ENCODE results near the gene NRCAM.
"Not testable (repeated sequence)": the region's sequence is repeated elsewhere in the genome, so short reads cannot be mapped to it uniquely, and the experiment has no call there.

NRCAM gene

DNA sequence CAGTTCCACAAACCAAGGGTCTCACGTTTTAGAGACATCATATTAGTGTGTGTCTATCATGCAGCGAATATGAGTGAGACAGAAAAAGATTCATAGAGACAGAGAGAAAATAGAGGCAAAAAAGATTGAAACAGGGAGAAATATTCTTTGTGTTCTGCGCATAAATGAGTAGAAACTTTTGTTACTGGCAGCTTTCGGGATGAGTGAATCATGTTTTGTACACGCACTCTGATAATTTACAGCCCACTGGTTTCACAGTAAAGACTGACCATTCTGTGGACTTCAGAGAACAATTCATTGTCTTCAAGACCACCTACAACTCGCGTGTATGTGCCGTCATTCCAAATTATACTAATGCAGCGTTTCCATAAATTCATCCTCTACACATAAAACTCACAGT lies 60.2 kb downstream of the NRCAM start:
- H3K27me3 ChIP-seq (ENCODE audit: low read depth, low read length), result no peaks in the 10 kb centered on the region
- H3K36me3 ChIP-seq (replicated peaks; ENCODE audit: low read depth, low read length), result peaks cover 45% of the 10 kb centered on the region
- H3K4me3 ChIP-seq (ENCODE audit: low read length), result no peak overlapping the region
- H3K9me3 ChIP-seq (ENCODE audit: insufficient read depth, low read length), result no peaks in the 10 kb centered on the region
- H3K79me2 ChIP-seq (ENCODE audit: low read length), result peaks cover 50% of the 10 kb centered on the region
- H2AFZ ChIP-seq (ENCODE audit: low read depth, low read length), result no peak overlapping the region
- H3K4me2 ChIP-seq (ENCODE audit: low read length), result no peak overlapping the region
- H4K20me1 ChIP-seq (ENCODE audit: insufficient read depth, low read length), result 0 out of 2 replicates have a peak, but pooled peaks cover 10% of the 10 kb centered on the region
- no peak overlapping the region for H3K27ac ChIP-seq (ENCODE audit: low read length)
- TF ChIP-seq, protein P1, sequence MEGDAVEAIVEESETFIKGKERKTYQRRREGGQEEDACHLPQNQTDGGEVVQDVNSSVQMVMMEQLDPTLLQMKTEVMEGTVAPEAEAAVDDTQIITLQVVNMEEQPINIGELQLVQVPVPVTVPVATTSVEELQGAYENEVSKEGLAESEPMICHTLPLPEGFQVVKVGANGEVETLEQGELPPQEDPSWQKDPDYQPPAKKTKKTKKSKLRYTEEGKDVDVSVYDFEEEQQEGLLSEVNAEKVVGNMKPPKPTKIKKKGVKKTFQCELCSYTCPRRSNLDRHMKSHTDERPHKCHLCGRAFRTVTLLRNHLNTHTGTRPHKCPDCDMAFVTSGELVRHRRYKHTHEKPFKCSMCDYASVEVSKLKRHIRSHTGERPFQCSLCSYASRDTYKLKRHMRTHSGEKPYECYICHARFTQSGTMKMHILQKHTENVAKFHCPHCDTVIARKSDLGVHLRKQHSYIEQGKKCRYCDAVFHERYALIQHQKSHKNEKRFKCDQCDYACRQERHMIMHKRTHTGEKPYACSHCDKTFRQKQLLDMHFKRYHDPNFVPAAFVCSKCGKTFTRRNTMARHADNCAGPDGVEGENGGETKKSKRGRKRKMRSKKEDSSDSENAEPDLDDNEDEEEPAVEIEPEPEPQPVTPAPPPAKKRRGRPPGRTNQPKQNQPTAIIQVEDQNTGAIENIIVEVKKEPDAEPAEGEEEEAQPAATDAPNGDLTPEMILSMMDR (IDR thresholded peaks at IDR 0.05; ENCODE audit: low read depth, low read length), result no peak
- TF ChIP-seq EZH2phosphoT487 (IDR thresholded peaks at IDR 0.05; ENCODE audit: low read depth), result no peak
- no peak overlapping the region for H3K9ac ChIP-seq (ENCODE audit: low read length)
- H3K4me1 ChIP-seq (ENCODE audit: low read length), result peaks cover 4% of the 10 kb centered on the region

DNA sequence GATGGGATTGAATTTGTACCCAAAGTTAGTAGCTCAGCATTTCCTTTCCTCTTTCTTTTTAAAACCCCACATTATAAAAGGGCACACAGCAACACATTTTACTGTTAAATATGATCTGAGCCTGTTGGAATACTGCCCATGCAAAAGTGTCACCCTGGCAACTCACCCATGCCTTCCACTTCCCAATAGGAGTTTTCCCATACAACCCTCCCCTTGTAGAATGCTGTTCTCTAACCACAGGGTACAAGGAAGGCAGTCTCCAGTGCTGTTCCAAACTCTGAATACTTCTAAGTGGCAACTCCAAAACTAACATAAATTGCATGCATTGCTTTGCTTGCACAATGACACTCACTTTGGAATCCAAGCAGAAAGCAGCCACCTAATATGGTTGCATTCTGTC lies 60.8 kb downstream of the NRCAM start:
- Histone ChIP-seq H3K4me1 (ENCODE audit: low read length) (peaks cover 4% of the 10 kb centered on the region), H3K27ac (ENCODE audit: low read length) (no peak overlapping the region), H2AFZ (ENCODE audit: low read depth, low read length) (no peak overlapping the region), H3K27me3 (ENCODE audit: low read depth, low read length) (no peaks in the 10 kb centered on the region), H3K9ac (ENCODE audit: low read length) (no peak overlapping the region), H3K79me2 (ENCODE audit: low read length) (peaks cover 43% of the 10 kb centered on the region), H3K36me3 (replicated peaks; ENCODE audit: low read depth, low read length) (peaks cover 45% of the 10 kb centered on the region), H3K4me2 (ENCODE audit: low read length) (no peak overlapping the region), H4K20me1 (ENCODE audit: insufficient read depth, low read length) (0 out of 2 replicates have a peak, but pooled peaks cover 10% of the 10 kb centered on the region), H3K9me3 (ENCODE audit: insufficient read depth, low read length) (no peaks in the 10 kb centered on the region), H3K4me3 (ENCODE audit: low read length) (no peak overlapping the region)
- TF ChIP-seq EZH2phosphoT487 (IDR thresholded peaks at IDR 0.05; ENCODE audit: low read depth), result no peak
- TF ChIP-seq, protein P1 (IDR thresholded peaks at IDR 0.05; ENCODE audit: low read depth, low read length), result no peak

DNA sequence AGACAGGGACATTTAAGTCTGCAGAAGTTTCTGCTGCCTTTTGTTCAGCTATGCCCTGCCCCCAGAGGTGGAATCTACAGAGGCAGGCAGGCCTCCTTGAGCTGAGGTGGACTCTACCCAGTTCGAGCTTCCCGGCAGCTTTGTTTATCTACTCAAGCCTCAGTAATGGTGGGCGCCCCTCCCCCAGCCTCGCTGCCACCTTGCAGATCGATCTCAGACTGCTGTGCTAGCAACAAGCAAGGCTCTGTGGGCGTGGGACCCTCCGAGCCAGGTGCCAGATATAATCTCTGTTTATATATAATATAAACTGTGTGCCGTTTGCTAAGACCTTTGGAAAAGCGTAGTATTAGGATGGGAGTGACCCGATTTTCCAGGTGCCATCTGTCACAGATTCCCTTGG lies 63.1 kb downstream of the NRCAM start:
- H3K4me1 ChIP-seq (ENCODE audit: low read length); H4K20me1 ChIP-seq (ENCODE audit: insufficient read depth, low read length); H3K27ac ChIP-seq (ENCODE audit: low read length); H3K4me2 ChIP-seq (ENCODE audit: low read length); H3K9ac ChIP-seq (ENCODE audit: low read length); H2AFZ ChIP-seq (ENCODE audit: low read depth, low read length); H3K4me3 ChIP-seq (ENCODE audit: low read length); H3K9me3 ChIP-seq (ENCODE audit: insufficient read depth, low read length); H3K27me3 ChIP-seq (ENCODE audit: low read depth, low read length): not testable (repeated sequence)
- H3K79me2 ChIP-seq (ENCODE audit: low read length), result peaks cover 26% of the 10 kb centered on the region
- H3K36me3 ChIP-seq (replicated peaks; ENCODE audit: low read depth, low read length), result peaks cover 38% of the 10 kb centered on the region

DNA sequence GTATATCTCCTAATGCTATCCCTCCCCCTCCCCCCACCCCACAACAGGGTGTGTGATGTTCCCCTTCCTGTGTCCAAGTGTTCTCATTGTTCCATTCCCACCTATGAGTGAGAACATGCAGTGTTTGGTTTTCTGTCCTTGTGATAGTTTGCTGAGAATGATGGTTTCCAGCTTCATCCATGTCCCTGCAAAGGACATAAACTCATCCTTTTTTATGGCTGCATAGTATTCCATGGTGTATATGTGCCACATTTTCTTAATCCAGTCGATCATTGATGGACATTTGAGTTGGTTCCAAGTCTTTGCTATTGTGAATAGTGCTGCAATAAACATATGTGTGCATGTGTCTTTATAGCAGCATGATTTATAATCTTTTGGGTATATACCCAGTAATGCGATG lies 68.5 kb downstream of the NRCAM start:
- not testable (repeated sequence) for H3K4me3 ChIP-seq (ENCODE audit: low read length); H3K4me2 ChIP-seq (ENCODE audit: low read length); H3K27ac ChIP-seq (ENCODE audit: low read length); H3K9ac ChIP-seq (ENCODE audit: low read length); H3K27me3 ChIP-seq (ENCODE audit: low read depth, low read length); H3K9me3 ChIP-seq (ENCODE audit: insufficient read depth, low read length); H3K36me3 ChIP-seq (replicated peaks; ENCODE audit: low read depth, low read length); H2AFZ ChIP-seq (ENCODE audit: low read depth, low read length)
- H3K79me2 ChIP-seq (ENCODE audit: low read length), result peaks cover 37% of the 10 kb centered on the region
- peaks cover 28% of the 10 kb centered on the region for H3K4me1 ChIP-seq (ENCODE audit: low read length)
- peaks cover 18% of the 10 kb centered on the region for H4K20me1 ChIP-seq (ENCODE audit: insufficient read depth, low read length)

DNA sequence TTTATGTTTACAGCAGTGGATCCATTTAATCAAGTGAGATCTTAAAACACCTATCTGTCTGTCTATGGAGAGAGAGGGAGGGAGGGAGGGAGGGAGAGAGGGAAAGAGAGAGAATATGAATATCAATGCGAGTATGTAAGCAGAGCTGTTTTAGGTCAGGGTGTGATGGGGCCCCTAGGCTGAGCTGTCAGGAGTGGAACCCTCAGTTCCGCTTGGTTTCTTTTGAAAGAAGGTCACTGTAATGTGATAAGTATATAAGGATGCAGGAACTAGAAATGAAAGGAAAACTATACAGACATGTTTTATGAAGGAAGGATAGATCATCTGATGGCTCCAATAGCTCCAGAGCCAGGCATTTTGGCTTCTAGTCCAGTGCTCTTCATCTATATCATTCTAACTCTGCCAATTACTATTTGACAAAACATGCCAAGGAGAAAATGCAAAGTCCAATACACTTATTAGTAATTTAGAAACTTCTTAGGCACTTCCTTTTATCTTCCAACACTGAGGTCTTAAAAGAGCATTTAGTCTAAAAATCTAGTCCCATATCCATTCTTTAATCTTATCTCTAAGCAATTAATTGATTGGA lies 70.3 kb downstream of the NRCAM start:
- Histone ChIP-seq H3K9me3 (ENCODE audit: insufficient read depth, low read length) (no peaks in the 10 kb centered on the region), H3K4me1 (ENCODE audit: low read length) (peaks cover 28% of the 10 kb centered on the region), H3K9ac (ENCODE audit: low read length) (no peak overlapping the region), H3K27ac (ENCODE audit: low read length) (peak overlapping the region; percentile 37), H3K27me3 (ENCODE audit: low read depth, low read length) (no peaks in the 10 kb centered on the region), H3K4me2 (ENCODE audit: low read length) (peak overlapping the region; percentile 38), H3K4me3 (ENCODE audit: low read length) (0 out of 2 replicates have a peak overlapping the region, but pooled peaks have one; percentile 3), H2AFZ (ENCODE audit: low read depth, low read length) (no peak overlapping the region), H4K20me1 (ENCODE audit: insufficient read depth, low read length) (peaks cover 18% of the 10 kb centered on the region), H3K79me2 (ENCODE audit: low read length) (peaks cover 45% of the 10 kb centered on the region), H3K36me3 (replicated peaks; ENCODE audit: low read depth, low read length) (no peaks in the 10 kb centered on the region)
- TF ChIP-seq, protein P1 (IDR thresholded peaks at IDR 0.05; ENCODE audit: low read depth, low read length), result no peak
- TF ChIP-seq EZH2phosphoT487 (IDR thresholded peaks at IDR 0.05; ENCODE audit: low read depth), result no peak

Data from OCI-LY3 (cell line).